K562 (cell line): Measurements from ENCODE around the gene LTBP1. TPM values are rescaled to one million over a fixed set of nuclear protein-coding genes. Genes with fewer than 3 reads are reported as not detected.

Experiments used
- ATAC-seq: fragments of 200-7000 bp; cut with Tn5 transposase; 3 replicates; pipeline ENCODE4 v1.9.1; 2020; ENCODE audit warnings: moderate library complexity
- BruUV-seq: library from RNA; stranded (reverse); fragments of 400-500 nt; replicated peaks from 2 replicates; lab custom pipeline; 2021; lab: Mats Ljungman, UMichigan
- CTCF ChIA-PET: fragments of 300-600 bp; formaldehyde crosslinking; extraction: SDS; loops from one replicate; lab custom pipeline; 2021; ENCODE audit warnings: low intra/inter-chr PET ratio; lab: Yijun Ruan, JAX
- POLR2A ChIA-PET: fragments of 300-600, 350-650 bp; sonication (Branson Sonifier 250); formaldehyde crosslinking; extraction: SDS; loops from one replicate; lab custom pipeline; 2021; ENCODE audit warnings: antibody characterized with exemption, inconsistent platforms; lab: Yijun Ruan, JAX
- DNase-seq, 4 experiments: peaks; one replicate each; pipeline versions ENCODE4 v3.0.0 to v3.0.0-alpha.2; 2011 to 2018; ENCODE audit warnings: low spot score in 3 of 4, mixed read lengths in 3 of 4; ENCODE audit errors: extremely low read depth in 1 of 4
- FAIRE-seq: peaks from 2 replicates; lab custom pipeline; 2011; peaks lifted over from hg19 to GRCh38; lab: Jason Lieb, UNC
- H2AFZ ChIP-seq: 2 replicates; pipeline ENCODE4 v1.6.0; 2011; ENCODE audit warnings: low read depth, low read length, control low read depth, inconsistent platforms
- H3K27ac ChIP-seq: fragments of 200-600 bp; 3 replicates; pipeline ENCODE4 v1.8.0; 2011; ENCODE audit warnings: low read depth, mild to moderate bottlenecking, control low read depth, inconsistent platforms, low read length, moderate library complexity, mixed read lengths; ENCODE audit errors: extremely low read depth
- H3K27me3 ChIP-seq, 2 experiments: fragments of 300-600 bp in 1 of 2; 2 replicates in 1 of 2; 3 replicates in 1 of 2; pipeline versions ENCODE4 v1.6.0 to v1.8.0; 2011; ENCODE audit warnings: inconsistent platforms in 2 of 2, low read length in 2 of 2, mild to moderate bottlenecking in 1 of 2, mixed read lengths in 1 of 2, moderate library complexity in 1 of 2; ENCODE audit not compliant: control insufficient read depth in 2 of 2, insufficient read depth in 2 of 2
- H3K36me3 ChIP-seq: fragments of 300-600 bp; 3 replicates; pipeline ENCODE4 v1.8.0; 2011; ENCODE audit warnings: mild to moderate bottlenecking, low read length, inconsistent platforms; ENCODE audit not compliant: control insufficient read depth, insufficient read depth
- H3K4me1 ChIP-seq, 2 experiments: fragments of 200-600 bp in 1 of 2; replicated peaks in 1 of 2; 2 replicates in 1 of 2; 3 replicates in 1 of 2; pipeline versions ENCODE4 v1.5.1 to v1.8.0; 2011; ENCODE audit warnings: inconsistent platforms in 2 of 2, low read length in 2 of 2, mild to moderate bottlenecking in 1 of 2, mixed read lengths in 1 of 2, moderate library complexity in 1 of 2; ENCODE audit not compliant: control insufficient read depth in 2 of 2, insufficient read depth in 2 of 2
- H3K4me2 ChIP-seq: 2 replicates; pipeline ENCODE4 v1.6.1; 2011; ENCODE audit warnings: low read length, control low read depth, inconsistent platforms, mixed read lengths; ENCODE audit not compliant: insufficient read depth
- H3K4me3 ChIP-seq: fragments of 200-600 bp; sonication (generic), shearing (Covaris generic); 2 replicates; pipeline ENCODE4 v1.5.1; 2016; ENCODE audit warnings: control low read depth, inconsistent platforms
- H3K79me2 ChIP-seq: fragments of 200-600 bp; 3 replicates; pipeline ENCODE4 v1.8.0; 2011; ENCODE audit warnings: low read length, inconsistent platforms; ENCODE audit not compliant: control insufficient read depth, insufficient read depth
- H3K9ac ChIP-seq, 2 experiments: 2 replicates each; pipeline versions ENCODE4 v1.6.0 to v1.6.1; 2011; ENCODE audit warnings: low read depth in 2 of 2, low read length in 2 of 2, control low read depth in 1 of 2, inconsistent platforms in 1 of 2, mild to moderate bottlenecking in 1 of 2, mixed read lengths in 1 of 2; ENCODE audit not compliant: insufficient read depth in 1 of 2
- H3K9me1 ChIP-seq: one replicate; pipeline ENCODE4 v1.6.0; 2011; ENCODE audit warnings: inconsistent platforms, mild to moderate bottlenecking, low read length, moderate library complexity; ENCODE audit not compliant: control insufficient read depth, insufficient read depth
- H3K9me3 ChIP-seq: replicated peaks from 2 replicates; pipeline ENCODE4 v1.5.1; 2011; ENCODE audit warnings: low read depth, low read length, inconsistent platforms; ENCODE audit not compliant: control insufficient read depth, insufficient read depth
- H4K20me1 ChIP-seq: replicated peaks from 2 replicates; pipeline ENCODE4 v1.6.1; 2011; ENCODE audit warnings: low read length, inconsistent platforms, mixed read lengths; ENCODE audit not compliant: control insufficient read depth, insufficient read depth
- EP400 ChIP-seq: fragments of 450-650 bp; IDR thresholded peaks from 2 replicates; pipeline ENCODE4 v1.6.1; 2017; ENCODE audit warnings: antibody characterized with exemption, mild to moderate bottlenecking, moderate library complexity
- GTF2A2 ChIP-seq: IDR thresholded peaks from 2 replicates; pipeline ENCODE4 v1.6.1; 2016; ENCODE audit warnings: mild to moderate bottlenecking, missing genetic modification characterization, missing compliant biosample characterization
- PREB ChIP-seq: sonication (generic); formaldehyde crosslinking; IDR thresholded peaks from 2 replicates; pipeline ENCODE4 v1.8.1; 2023; ENCODE audit warnings: mild to moderate bottlenecking, missing genetic modification reagents
- RBM17 ChIP-seq: fragments of 200-400 bp; formaldehyde crosslinking; IDR thresholded peaks from 2 replicates; pipeline ENCODE4 v1.6.1; 2017; ENCODE audit warnings: low read depth, mild to moderate bottlenecking, low read length, borderline replicate concordance
- RUNX1 ChIP-seq: sonication (generic); IDR thresholded peaks from 2 replicates; pipeline ENCODE4 v1.6.1; 2016; ENCODE audit warnings: antibody characterized with exemption, low read depth
- SP1 ChIP-seq: sonication (generic); formaldehyde crosslinking; IDR thresholded peaks from 2 replicates; pipeline ENCODE4 v1.8.1; 2022; ENCODE audit warnings: mild to moderate bottlenecking, missing genetic modification reagents
- SRSF1 ChIP-seq: fragments of 200-400 bp; formaldehyde crosslinking; IDR thresholded peaks from 2 replicates; pipeline ENCODE4 v1.6.1; 2017; ENCODE audit warnings: mild to moderate bottlenecking, low read depth, low read length, moderate library complexity
- SRSF9 ChIP-seq: fragments of 200-400 bp; formaldehyde crosslinking; IDR thresholded peaks from 2 replicates; pipeline ENCODE4 v1.6.1; 2017; ENCODE audit warnings: low read depth, low read length, borderline replicate concordance
- THRA ChIP-seq: fragments of 450-650 bp; IDR thresholded peaks from 2 replicates; pipeline ENCODE4 v1.6.1; 2017; ENCODE audit warnings: mild to moderate bottlenecking, moderate library complexity
- U2AF1 ChIP-seq: fragments of 200-400 bp; formaldehyde crosslinking; optimal IDR thresholded peaks from 2 replicates; pipeline ENCODE3; 2017; ENCODE audit warnings: mild to moderate bottlenecking, low read depth, low read length, moderate library complexity
- ZNF449 ChIP-seq: fragments of 250-450 bp; sonication (Bioruptor Pico); IDR thresholded peaks from 2 replicates; pipeline ENCODE4 v1.8.0; 2022; ENCODE audit warnings: moderate library complexity, mild to moderate bottlenecking, inconsistent platforms
- ZNF592 ChIP-seq: fragments of 450-650 bp; IDR thresholded peaks from 2 replicates; pipeline ENCODE4 v1.6.1; 2017; ENCODE audit warnings: antibody characterized with exemption, mild to moderate bottlenecking
- WGBS: fragments of 100-300 bp; shearing (Covaris generic); methylation state at CpG from one replicate; pipeline ENCODE4 v1.1.6; 2016; ENCODE audit warnings: low coverage, mixed read lengths; ENCODE audit not compliant: insufficient coverage; ENCODE audit errors: missing lambda C conversion rate; 5-methylcytosine and 5-hydroxymethylcytosine counted together
- in situ Hi-C: fragments of 300-500 bp; cut with MboI; formaldehyde crosslinking; loops from 4 replicates; pipeline ENCODE4 v1.15.0; 2018; ENCODE audit warnings: inconsistent platforms, mixed read lengths
- intact Hi-C: fragments of 100-400 bp; cut with micrococcal nuclease; formaldehyde crosslinking; loops from 2 replicates; pipeline ENCODE4 v1.14.2; 2022
- polyA plus RNA-seq, 8 experiments: library from polyadenylated mRNA; depleted of rRNA in 4 of 8; stranded (reverse) in 5 of 8; unstranded in 3 of 8; fragments of >200 nt; fragmentation: Nextera tagmentation in 2 of 8; fragmentation: Illumina TruSeq in 1 of 8; extraction: Ambion mirVana in 2 of 8; extraction: Trizol in 1 of 8; gene quantifications; 2 replicates each; pipeline versions ENCODE4 v1.2.1 to v1.2.3, GENCODE V29; 2011 to 2014; ENCODE audit warnings: inconsistent platforms in 1 of 8, missing spikeins in 1 of 8
- total RNA-seq, 7 experiments: library from RNA; depleted of rRNA in 6 of 7; stranded (reverse); fragments of >200 nt in 6 of 7; fragmentation: Illumina TruSeq in 2 of 7; extraction: Trizol in 2 of 7; gene quantifications; 2 replicates each; pipeline versions ENCODE4 v1.2.1 to v1.2.3, GENCODE V29; 2011 to 2021; ENCODE audit warnings: low replicate concordance in 1 of 7

The LTBP1 gene
- total and polyA plus RNA-seq, 9 of the 15 experiments (the other 6 are each of a cell fraction or from before 2014, with no cell fraction given), result 3.6 to 16.4 (median 8.5) TPM

- no peak for TF ChIP-seq ZNF592
Observed at GRCh38 chr2:33354981-33355380, 408.2 kb downstream of the LTBP1 start (continued).

GRCh38 chr2:33358878-33359277 lies 412.1 kb downstream of the LTBP1 start:
- BruUV-seq, result no TSS peak
- Histone ChIP-seq H3K9ac (no peak overlapping the region), H3K9me1 (no peaks in the 10 kb centered on the region), H3K36me3 (no peaks in the 10 kb centered on the region), H3K27ac (no peak overlapping the region), H3K9me3 (peaks cover 6% of the 10 kb centered on the region), H2AFZ (no peak overlapping the region), H3K4me3 (no peak overlapping the region), H3K79me2 (no peaks in the 10 kb centered on the region), H4K20me1 (no peaks in the 10 kb centered on the region), H3K27me3 (no peaks in the 10 kb centered on the region), H3K4me2 (no peak overlapping the region), H3K4me1 (no peaks in the 10 kb centered on the region; a peak in 1 of 5 replicates)
- POLR2A ChIA-PET, result interaction anchor here (0.8 to 1.1 kb wide), 2 partner anchors 13 to 14 kb away, joined by 3 read pairs; no protein-coding TSS in a partner anchor
- in situ Hi-C loops (no loop called here), intact Hi-C loops (no loop called here)
- ATAC-seq, result no peak
- FAIRE-seq, result no peak
- DNase-seq, result no peak
- CTCF ChIA-PET, result no interaction called here
- WGBS, result 63% methylated on average over 6 of the region's 6 CpGs
- no peak for TF ChIP-seq U2AF1
- TF ChIP-seq PREB, result no peak
- no peak for TF ChIP-seq GTF2A2 (tag)
- TF ChIP-seq SP1 (CRISPR knock-in tag), result no peak
- no peak for TF ChIP-seq RUNX1
- TF ChIP-seq SRSF9, result no peak
- no peak for TF ChIP-seq EP400
- TF ChIP-seq ZNF449 (CRISPR knock-in tag), result no peak
- TF ChIP-seq RBM17, result no peak
- TF ChIP-seq SRSF1, result no peak
- TF ChIP-seq THRA, result no peak
